AG09309 (cell line): ENCODE results near the gene MICAL2.

Experiments used
- DNase-seq: peaks from one replicate; pipeline ENCODE4 v3.0.0-alpha.2; 2010; ENCODE audit warnings: low read depth
- H3K4me3 ChIP-seq: 2 replicates; pipeline ENCODE4 v1.5.1; 2011; ENCODE audit warnings: mild to moderate bottlenecking, low read depth, low read length, moderate library complexity; ENCODE audit not compliant: control insufficient read depth
- CTCF ChIP-seq: IDR thresholded peaks from 2 replicates; pipeline ENCODE4 v1.5.1; 2011; ENCODE audit warnings: mild to moderate bottlenecking, low read depth, low read length, inconsistent platforms; ENCODE audit not compliant: insufficient read depth, control insufficient read depth; ENCODE audit errors: missing control alignments

MICAL2 gene

GRCh38 chr11:12111549-12112520, 1.4 kb downstream of the MICAL2 start:
- no peak for TF ChIP-seq CTCF
- peak overlapping the region; percentile 80 for H3K4me3 ChIP-seq
- no peak for DNase-seq

GRCh38 chr11:12112750-12113149, 2.4 kb downstream of the MICAL2 start:
- H3K4me3 ChIP-seq: no peak overlapping the region

GRCh38 chr11:12113294-12113693, 2.9 kb downstream of the MICAL2 start:
- no peak for TF ChIP-seq CTCF
- no peak for DNase-seq
- no peak overlapping the region for H3K4me3 ChIP-seq

More at GRCh38 chr11:12112750-12113149, 2.4 kb downstream of the MICAL2 start:
- no peak for DNase-seq
- no peak for TF ChIP-seq CTCF

- no peak overlapping the region for H3K4me3 ChIP-seq
- TF ChIP-seq CTCF: no peak
- DNase-seq: no peak
These were observed 4.0 kb downstream of the MICAL2 start for GRCh38 chr11:12114193-12115033.

- TF ChIP-seq CTCF: no peak
- no peak for DNase-seq
- no peak overlapping the region for H3K4me3 ChIP-seq
These were observed 6.1 kb downstream of the MICAL2 start for GRCh38 chr11:12116425-12117032.

- no peak overlapping the region for H3K4me3 ChIP-seq
- TF ChIP-seq CTCF: no peak
- no peak for DNase-seq
These were observed 6.8 kb downstream of the MICAL2 start for GRCh38 chr11:12117200-12117599.
